ENCODE data around the gene RNF213.

Gene RNF213

DNA sequence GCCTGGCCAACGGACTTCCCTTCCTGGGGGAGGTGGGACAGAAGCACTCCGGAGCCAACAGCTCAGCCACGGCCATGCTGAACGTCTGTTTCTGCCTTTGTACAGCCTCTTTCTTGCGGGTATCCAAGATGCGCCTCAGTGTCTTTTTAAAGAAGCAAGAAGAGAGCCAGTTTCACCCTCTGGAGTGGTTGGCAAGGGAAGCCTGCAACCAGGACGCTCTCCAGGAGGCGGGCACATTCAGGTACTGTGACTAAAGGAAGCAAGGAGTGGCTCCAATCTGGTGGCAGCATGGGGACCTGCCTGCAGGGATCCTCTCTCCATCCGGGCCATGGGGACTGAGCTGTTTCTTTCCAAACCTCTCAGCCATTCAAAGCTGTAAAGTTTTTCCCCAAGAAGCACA, 93.7 kb downstream of the RNF213 start:
- DNase-seq, result no peak

DNA sequence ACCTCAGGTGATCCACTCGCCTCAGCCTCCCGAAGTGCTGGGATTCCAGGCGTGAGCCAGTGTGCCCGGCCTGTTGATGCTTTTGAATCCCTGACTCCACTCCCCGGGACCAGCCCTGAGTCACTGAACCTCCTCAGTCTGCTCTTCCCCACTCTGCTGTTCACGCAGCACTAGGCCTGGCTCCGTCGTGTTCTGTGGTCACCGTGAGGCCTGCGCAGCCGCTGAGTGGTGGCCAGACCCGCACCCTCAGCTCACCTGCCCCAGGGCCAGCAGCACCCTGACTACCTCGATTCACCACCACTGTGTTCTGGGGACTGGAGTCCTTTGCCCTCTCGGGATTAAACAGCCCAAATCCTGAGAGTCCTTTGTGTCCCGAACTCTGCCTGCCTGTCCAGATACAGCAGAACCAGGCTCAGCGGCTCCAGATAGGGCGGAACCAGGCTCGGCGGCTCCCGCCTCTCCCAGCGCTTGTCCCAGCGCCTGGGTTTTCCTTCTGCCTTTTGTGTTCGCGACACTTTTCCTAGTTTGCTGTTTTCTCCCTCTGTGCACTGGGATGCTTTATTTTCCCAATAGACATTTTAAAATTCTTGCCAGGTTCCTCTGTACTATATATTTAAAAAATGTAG, 95.7 kb downstream of the RNF213 start:
- no peak for DNase-seq

DNA sequence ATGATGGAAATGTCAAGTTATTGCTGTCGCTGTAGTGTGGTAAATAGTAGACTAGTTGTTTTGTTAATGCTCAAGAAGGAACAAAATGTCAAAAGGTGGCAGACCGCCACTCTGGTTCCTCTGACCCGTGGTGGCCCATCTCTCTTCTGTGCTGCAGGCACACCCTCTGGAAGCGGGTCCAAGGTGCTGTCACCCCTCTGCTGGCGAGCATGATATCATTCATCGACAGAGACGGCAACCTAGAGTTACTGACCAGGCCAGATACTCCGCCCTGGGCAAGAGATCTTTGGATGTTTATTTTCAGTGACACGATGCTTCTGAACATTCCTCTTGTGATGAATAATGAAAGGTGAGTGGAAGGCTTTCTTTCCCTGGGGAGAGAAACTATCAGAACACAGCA, 97.5 kb downstream of the RNF213 start:
- no peak for DNase-seq

DNA sequence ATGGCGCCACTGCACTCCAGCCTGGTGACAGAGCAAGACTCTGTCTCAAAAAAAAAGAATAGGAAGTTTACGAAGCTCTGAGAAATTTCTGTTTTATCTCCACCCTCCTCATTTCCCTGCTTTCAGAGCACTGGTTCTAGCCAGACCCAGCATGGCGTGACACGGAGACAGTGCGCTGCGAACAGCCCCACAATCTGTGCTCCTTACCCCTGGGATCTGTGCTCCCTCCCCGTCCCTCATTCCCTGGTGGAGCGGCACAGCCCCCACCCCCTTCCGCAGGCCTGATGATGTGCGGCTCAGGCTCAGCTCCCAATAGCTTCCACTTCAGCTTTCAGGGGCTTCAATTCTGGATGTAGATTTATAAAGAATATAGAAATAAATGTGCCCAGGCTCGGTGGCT, 98.2 kb downstream of the RNF213 start:
- DNase-seq, result no peak

DNA sequence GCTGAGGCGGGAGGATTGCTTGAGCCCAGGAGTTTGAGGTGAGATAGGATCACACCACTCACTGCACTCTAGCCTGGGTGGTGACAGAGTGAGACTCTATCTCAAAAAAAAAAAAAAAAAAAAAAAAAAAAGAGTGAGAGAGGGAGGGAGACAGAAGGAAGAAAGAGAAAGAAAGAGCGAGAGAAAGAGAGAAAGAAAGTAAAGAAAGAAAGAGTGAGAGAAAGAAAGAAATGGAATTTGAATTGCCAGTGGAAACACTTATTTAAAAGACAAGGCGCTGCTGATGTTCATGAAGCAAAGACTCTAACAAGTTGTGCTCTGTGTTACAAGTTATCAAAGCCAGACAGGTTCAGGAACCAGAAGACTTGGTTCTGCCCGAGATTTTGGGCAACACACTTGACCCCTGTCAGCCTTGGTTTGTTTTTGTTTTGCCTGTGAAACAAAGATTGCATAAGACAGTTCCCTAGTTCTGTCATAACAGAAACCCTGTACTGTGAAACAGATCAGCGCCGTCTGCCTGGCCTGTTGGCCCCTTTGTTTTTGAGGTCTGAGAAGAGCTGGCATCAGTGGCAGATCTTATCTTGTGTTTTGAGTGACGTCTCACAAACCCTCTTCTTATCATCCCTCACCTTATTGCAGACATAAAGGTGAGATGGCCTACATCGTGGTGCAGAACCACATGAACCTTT, 98.9 kb downstream of the RNF213 start:
- DNase-seq, result no peak

DNA sequence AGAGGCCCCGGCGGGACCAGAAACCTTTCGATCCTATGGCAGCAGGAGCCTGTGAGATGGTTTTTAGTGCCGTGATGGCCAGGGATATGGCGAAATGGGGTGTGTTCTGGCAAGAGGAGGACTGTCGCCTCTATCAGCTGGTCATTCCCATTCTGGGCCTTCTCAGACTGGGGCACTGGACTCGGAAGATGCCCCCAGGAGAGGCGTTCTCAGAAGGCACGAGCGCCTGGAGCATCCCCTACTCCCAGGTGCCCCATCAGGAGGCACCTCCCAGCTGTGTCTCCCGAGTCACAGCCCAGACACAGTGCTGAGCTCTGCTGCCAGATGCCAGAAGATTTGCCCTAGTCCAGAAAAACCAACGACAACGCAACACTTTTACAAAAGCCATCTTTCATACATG, 99.7 kb downstream of the RNF213 start:
- no peak for DNase-seq

DNA sequence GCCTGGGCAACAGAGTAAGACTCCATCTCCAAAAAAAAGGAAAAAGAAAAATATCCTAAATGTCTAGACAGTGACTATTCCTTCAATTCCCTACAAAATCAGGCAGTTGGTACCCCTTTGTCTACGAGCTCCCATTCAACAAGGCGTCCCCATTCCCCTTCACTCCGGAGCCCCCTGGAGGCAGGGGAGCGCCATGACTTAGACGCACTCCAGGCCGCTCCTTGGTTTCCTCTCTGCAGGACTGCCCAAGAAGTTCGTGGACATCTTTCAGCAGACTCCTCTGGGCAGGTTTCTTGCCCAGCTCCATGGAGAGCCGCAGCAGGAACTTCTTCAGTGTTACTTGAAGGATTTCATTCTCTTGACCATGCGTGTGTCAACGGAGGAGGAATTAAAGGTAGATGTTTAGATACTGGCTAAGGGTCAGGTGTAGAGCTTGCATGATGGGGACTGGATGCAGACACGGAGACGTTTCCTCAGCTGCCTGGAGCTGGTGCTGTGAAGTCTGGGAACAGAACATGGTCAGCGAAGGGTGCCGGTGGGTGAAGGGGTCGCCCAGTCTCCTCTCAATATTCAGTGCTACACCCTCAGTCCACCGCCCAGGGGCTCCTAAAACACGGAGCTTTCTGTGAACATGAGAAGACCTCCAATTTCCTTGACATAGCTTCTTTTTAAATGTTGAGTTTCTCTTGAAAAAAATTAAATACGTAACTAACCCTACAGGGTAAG, 101.0 kb downstream of the RNF213 start:
- DNase-seq, result no peak

DNA sequence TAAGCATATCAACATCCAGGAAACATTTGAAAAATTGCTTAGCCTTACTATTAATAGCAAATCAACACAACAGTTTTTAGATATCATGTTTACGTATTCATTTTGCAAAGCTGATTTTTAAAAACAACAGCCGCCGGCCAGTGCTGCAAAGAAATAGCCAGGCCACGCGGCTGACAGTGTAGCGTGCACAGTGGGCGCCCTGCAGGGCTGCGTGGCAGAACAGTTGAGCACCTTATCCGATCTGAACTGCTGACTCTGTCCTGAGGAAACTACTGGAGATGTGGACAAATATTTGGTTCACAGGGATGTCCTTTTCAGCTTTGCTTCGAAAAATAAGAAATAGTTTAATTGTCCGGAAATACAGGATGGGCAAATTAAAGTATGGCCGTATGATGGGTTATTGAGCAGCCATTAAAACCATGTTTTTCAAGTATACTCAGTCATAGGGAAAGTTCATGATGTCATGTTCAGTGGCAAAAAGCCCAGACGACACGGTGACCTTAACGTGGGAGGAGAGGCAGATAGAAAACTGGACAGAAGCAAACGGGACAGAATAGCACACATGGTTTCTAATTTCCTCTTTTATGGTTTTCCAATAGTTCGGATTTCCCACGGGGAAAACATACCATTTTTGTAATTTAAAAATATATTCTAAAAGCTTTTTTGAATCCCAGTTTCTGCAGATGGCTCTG, 101.9 kb downstream of the RNF213 start:
- no peak for DNase-seq

DNA sequence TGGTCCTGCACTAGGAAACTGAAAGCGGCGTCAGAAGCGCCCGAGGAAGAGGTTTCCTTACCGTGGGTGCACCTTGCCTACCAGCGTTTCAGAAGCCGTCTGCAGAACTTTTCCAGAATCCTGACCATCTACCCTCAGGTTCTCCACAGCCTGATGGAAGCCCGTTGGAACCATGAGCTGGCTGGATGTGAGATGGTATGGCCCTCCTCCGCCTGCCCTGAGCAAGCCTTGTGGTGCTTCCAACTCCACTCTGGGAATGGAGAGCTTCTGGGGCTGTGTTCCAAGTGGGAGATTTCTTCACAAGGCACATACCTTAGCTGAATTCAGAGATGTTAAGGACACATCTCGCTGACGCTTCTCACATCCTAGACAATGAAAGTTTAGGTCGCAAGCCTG, 102.5 kb downstream of the RNF213 start:
- no peak for DNase-seq

DNA sequence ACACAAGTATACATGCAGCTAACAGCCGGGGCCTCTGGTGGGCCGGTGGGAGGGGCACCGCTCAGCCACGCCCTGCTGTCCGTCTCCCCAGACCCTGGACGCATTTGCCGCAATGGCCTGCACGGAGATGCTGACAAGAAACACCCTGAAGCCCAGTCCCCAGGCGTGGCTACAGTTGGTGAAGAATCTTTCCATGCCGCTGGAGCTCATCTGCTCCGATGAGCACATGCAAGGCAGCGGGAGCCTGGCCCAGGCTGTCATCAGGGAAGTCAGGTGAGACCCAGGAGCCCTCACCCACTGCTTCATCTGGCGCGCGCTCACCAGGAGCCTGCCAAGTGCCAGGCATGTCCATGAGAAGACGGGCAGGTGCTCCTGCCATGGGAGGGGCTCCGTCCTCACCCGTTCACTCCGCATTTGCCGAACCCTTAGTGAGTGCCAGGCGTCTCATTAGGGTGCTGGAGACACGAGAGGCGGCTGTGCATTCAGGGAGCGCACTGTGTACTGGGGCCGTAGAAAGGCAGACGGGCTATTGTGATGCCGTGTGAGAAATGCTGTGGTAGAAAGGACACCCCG, 103.0 kb downstream of the RNF213 start:
- DNase-seq, result no peak

DNA sequence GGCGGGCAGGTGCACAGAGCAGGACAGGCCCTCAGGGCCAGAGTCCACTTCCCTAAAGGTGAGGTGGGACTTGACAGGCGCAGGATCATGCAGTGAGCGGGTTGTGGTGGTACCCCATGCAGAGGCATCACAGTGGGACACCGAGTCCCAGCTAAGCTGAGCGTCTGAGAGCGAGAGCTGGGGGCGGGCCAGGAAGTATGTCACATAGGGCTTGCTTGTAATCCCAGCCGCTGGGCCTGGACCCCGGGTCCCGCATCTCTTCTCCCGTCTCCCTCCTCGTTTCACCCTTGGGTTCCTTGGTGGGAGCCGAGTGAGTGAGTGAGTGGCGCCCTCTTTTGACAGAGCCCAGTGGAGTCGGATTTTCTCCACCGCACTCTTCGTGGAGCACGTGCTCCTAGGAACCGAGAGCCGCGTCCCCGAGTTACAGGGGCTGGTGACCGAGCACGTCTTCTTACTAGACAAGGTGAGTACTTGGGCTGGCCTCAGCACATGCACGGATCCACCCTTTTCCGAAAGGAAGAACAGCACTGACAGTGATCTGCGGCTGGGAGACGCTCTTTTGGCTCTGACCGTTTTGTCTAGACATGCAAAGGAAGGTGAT, 103.5 kb downstream of the RNF213 start:
- DNase-seq, result peak in 1 of 2 experiments; percentile 12

DNA sequence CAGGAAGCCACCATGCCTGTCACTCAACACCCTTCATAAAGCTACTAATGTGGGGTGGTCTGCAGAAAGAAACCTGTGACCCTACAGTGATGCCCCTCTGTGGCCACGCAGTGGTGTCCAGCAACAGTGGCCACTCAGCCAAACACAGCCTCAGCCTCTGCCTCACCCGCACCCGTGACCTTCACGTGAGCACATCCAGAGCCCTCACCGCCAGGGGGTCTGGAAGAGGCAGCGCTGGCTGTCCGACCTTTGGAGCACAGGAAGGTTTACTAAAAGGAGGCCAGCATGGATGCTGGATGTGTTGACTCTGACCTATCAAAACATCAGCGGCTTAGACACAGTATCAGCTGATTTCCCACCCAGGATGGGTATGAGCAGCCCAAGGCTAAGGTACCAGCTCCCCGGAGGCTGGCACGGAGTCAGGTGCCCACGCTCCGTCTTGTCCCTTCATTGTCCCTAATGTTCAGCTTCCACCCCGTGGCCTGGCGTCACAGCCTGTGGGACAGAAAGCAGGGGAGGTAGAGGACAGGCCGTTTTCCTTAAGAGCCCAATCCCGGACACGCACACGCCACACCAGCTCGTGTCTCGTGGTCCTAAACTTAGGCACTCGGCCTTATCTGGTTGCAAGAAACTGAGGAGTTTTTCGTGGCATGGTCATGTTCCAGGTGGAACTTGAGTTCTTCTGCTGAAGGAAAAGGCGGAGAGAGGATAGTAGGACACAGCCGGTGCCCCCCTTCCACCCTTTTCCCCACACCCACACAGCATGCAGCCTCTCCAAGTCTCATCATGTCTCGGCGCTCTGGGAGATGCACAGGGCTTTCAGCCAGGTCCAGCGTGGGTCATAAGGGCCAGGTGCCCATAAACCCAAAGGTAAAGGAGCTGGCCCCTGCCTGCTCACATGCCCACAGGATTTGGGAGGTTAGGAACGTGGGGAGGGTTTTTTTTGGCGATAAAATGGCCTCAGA, 104.6 kb downstream of the RNF213 start:
- no peak for DNase-seq

DNA sequence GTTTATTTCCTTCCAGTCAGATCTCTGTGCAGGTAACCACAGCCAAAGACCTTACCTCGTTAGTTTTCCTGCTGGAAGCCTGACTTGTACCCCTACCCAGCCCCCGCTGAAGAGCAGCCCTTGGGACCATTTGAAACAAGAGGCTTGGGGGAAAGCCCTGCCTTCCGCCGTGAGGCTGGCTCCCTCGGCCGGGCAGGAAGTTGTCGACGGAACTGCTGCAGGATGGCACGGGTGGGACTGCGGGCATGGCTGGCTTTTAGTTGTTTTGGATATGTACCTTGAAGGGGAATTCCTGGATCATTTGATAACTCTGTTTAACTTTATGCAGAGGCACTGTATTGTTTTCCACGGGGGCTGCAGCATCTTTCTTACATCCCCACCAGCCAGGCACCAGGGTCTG, 105.3 kb downstream of the RNF213 start:
- DNase-seq, result no peak

DNA sequence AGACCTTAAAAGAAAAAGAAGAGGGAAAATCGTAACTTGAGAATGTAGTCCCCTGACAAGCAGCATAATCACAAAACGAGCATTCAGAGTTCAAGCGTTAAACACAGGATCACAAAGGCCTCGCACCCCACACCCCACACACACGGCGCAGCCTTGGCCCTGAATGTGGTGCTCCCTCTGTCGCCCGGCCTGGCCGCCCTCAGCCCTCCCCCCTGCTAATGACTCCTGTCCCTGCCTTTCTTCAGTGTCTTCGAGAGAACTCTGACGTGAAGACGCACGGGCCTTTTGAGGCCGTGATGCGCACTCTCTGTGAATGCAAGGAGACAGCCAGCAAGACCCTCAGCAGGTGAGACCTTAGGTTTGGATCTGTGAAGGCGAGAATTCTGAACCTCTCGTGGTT, 106.9 kb downstream of the RNF213 start:
- no peak for DNase-seq

DNA sequence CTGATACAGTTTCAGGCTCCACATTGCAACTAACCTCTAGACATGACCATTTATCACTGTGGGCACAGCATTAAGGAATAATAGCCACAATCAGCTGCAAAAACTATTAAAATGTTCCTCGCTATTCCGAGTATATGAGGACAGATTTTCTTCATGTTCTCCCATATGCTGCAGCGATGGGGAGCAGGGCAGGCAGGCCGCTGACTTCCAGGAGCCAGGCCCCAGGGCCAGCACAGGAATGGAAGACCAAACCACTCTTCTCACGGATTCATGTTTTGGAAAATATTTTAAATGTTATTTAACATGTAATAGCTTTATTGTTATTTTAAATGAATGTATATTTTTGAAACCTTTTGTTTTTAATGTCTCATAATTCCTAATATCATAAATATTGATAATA, 110.5 kb downstream of the RNF213 start:
- DNase-seq, result no peak

DNA sequence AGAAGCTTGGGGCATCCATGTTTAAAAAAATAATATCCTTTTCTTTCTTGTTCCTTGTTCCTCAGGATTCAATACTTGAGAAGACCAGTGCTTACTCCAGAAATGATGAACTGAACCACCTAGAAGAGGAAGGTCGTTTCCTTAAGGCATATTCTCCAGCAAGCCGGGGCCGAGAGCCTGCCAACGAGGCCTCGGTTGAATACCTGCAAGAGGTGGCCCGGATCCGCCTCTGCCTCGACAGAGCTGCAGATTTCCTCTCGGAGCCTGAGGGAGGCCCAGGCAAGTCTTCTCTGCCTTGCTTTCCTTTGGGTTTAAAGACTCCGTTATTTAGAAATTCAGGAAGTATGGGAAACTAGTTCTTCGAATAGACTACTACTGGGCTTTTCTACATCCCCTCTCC, 111.8 kb downstream of the RNF213 start:
- no peak for DNase-seq

DNA sequence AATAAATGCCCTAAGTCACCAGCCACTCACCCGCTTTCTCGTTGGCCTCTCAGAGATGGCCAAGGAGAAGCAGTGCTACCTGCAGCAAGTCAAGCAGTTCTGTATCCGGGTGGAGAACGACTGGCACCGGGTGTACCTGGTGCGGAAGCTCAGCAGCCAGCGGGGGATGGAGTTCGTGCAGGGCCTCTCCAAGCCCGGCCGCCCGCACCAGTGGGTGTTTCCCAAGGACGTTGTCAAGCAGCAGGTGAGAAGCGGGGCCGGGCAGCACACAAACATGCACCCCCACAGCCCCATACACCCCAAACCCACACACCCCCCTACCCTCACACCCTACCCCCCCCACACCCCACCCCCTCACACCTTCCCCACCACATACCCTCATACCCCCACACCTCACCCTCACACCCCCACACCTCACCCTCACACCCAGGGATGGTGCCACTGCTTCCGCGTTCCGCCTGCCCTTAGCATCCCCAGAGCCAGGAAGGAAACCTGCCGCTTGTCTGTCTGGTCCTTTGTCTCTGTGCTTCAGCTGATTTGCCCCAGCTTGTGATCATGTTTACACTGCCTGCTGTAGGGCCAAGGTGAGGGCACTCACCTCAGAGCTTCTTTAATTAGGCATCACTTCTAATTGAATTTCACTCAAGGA, 112.4 kb downstream of the RNF213 start:
- DNase-seq, result no peak

DNA sequence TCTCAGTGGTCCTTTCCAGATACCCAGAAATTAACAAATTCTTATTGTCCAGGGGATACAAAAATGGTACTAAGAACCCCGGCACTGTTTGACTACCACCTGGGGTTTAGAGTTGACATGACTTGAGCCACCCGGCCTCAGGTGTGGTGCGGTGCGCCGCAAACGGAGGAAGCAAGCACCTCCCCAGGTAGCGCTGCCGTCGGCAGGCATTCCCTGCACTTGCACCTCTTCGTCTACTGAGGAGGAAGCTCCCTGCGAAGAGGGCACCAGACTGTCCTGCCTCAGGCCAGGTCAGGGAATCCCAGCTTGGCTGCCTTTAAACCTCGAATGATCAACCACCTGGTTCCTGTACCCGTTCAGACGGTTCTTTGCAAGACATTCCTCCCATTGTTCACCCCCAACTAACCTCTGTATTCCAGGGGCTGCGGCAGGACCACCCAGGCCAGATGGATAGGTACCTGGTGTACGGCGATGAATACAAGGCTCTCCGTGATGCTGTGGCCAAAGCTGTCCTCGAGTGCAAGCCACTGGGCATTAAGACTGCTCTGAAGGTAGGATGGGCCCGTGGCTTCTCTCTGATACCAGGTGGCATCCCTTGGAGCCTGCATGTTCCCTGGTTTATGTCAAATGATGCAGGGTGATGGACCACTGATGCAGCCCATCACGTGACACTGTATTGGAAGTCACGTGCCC, 113.5 kb downstream of the RNF213 start:
- DNase-seq, result no peak

DNA sequence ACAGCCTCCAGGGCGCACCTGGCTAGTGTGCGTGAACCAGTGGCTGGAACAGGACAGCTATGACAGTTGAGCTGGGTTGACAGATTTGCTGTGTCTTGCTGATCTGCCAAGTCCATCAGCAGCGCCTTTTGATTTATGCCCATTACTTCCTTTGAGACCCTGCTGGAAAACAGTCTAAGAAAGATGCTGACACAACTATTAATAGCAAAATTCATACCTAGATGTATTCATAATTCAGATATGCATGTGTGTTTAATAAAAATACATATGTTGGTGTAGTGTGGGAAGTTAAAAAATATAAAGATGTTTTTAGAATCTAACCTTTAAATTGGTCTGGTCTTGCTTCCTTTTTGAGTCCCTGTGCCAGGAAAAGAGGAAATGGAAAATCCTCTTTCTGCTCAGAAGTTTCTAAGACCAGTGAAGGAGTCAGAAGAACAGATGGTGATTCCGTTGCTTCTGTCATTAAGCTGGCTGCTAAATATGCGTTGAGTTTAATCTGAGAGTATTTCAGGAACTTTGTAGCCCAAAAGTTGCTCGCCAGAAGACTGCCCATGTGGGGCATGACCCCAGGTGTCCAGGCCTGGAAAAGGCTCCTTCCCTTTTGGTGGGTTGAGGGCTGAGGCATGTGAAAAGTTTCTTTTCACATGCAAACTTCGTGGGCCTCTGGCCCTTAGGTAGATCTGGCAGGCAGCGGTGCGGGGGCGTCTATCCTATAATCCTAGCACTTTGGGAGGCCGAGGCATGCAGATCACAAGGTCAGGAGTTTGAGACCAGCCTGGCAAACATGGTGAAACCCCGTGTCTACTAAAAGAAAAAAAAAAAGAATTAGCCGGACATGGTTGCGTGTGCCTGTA, 114.3 kb downstream of the RNF213 start:
- no peak for DNase-seq

DNA sequence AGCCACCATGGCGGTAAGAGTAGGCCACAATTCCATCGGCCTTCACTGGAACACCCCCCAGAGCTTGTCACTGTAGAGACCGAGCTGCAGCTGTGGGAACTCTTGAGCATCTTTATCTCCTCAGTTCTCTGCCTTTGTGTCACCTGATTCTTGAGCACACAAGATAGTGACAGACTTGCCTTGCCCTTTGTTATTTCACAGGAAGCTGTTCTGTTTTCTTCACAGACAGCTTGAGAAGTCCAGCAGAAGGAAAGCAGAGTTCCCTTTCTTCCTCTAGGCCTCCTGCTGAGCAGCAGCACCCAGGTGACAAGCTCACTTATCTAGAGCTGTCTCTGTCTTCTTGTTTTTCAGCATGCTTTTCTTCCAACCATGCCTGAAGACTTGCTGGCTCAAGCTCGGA, 115.9 kb downstream of the RNF213 start:
- DNase-seq, result no peak

All from NCI-H1930 (cell line).